WTC11 (cell line): Measurements from ENCODE around the gene CSRP3. TPM values are rescaled to one million over a fixed set of nuclear protein-coding genes. Genes with fewer than 3 reads are reported as not detected.

Source experiments
- ATAC-seq: fragments of 200-7000 bp; cut with Tn5 transposase; 2 replicates; pipeline ENCODE4 v1.10.0; 2021; ENCODE audit warnings: mild to moderate bottlenecking, moderate library complexity
- CTCF ChIA-PET: fragments of 300-600 bp; sonication (Branson Sonifier 250); formaldehyde crosslinking; loops from one replicate; lab custom pipeline; 2021; ENCODE audit warnings: antibody characterized with exemption; lab: Charles Lee
- POLR2A ChIA-PET: fragments of 350-600 bp; sonication (Branson Sonifier 250); formaldehyde crosslinking; loops from one replicate; lab custom pipeline; 2021; ENCODE audit warnings: antibody characterized with exemption; lab: Charles Lee
- DNase-seq: peaks from one replicate; pipeline ENCODE4 v3.0.0; 2021; ENCODE audit warnings: low spot score
- H3K27ac Mint-ChIP-seq: 2 replicates; pipeline ENCODE4 v1.8.0; 2021; ENCODE audit warnings: mixed read lengths
- H3K27me3 Mint-ChIP-seq: 2 replicates; pipeline ENCODE4 v1.8.0; 2021; ENCODE audit warnings: low read depth, mild to moderate bottlenecking, moderate library complexity, mixed read lengths
- H3K36me3 Mint-ChIP-seq: 2 replicates; pipeline ENCODE4 v1.8.0; 2021; ENCODE audit warnings: mixed read lengths
- H3K4me1 Mint-ChIP-seq: 2 replicates; pipeline ENCODE4 v1.8.0; 2022; ENCODE audit warnings: mixed read lengths
- H3K4me3 Mint-ChIP-seq: 2 replicates; pipeline ENCODE4 v1.8.0; 2021; ENCODE audit warnings: mild to moderate bottlenecking, moderate library complexity, mixed read lengths
- H3K9me3 Mint-ChIP-seq: 2 replicates; pipeline ENCODE4 v1.8.0; 2021; ENCODE audit warnings: mixed read lengths
- ATF1 ChIP-seq: sonication (generic); formaldehyde crosslinking; IDR thresholded peaks from 2 replicates; pipeline ENCODE4 v1.8.1; 2023; ENCODE audit warnings: mild to moderate bottlenecking, moderate library complexity, missing genetic modification reagents
- CREB1 ChIP-seq: sonication (generic); formaldehyde crosslinking; IDR thresholded peaks from 2 replicates; pipeline ENCODE4 v1.8.0; 2023; ENCODE audit warnings: mild to moderate bottlenecking, missing genetic modification reagents
- EMX1 ChIP-seq: fragments of 250-450 bp; sonication (Bioruptor Pico); IDR thresholded peaks from 2 replicates; pipeline ENCODE4 v1.8.0; 2021; ENCODE audit warnings: mild to moderate bottlenecking
- ESRRA ChIP-seq: sonication (generic); formaldehyde crosslinking; IDR thresholded peaks from 2 replicates; pipeline ENCODE4 v1.8.1; 2022; ENCODE audit warnings: mild to moderate bottlenecking, missing genetic modification reagents, borderline replicate concordance
- FOXJ3 ChIP-seq: sonication (generic); formaldehyde crosslinking; IDR thresholded peaks from 2 replicates; pipeline ENCODE4 v1.9.0; 2021; ENCODE audit warnings: missing genetic modification reagents, mild to moderate bottlenecking, borderline replicate concordance
- FOXK1 ChIP-seq: sonication (generic); formaldehyde crosslinking; IDR thresholded peaks from 2 replicates; pipeline ENCODE4 v1.8.0; 2022; ENCODE audit warnings: mild to moderate bottlenecking, moderate library complexity, missing genetic modification reagents
- NFATC4 ChIP-seq: fragments of 250-450 bp; sonication (Bioruptor Pico); IDR thresholded peaks from 2 replicates; pipeline ENCODE4 v1.9.0; 2021; ENCODE audit warnings: mild to moderate bottlenecking
- RELA ChIP-seq: sonication (generic); formaldehyde crosslinking; IDR thresholded peaks from 2 replicates; pipeline ENCODE4 v1.8.1; 2022; ENCODE audit warnings: missing genetic modification reagents, mild to moderate bottlenecking, borderline replicate concordance
- TP53 ChIP-seq: sonication (generic); formaldehyde crosslinking; IDR thresholded peaks from 2 replicates; pipeline ENCODE4 v1.8.1; 2023; ENCODE audit warnings: mild to moderate bottlenecking, missing genetic modification reagents
- ZNF219 ChIP-seq: sonication (generic); formaldehyde crosslinking; IDR thresholded peaks from 2 replicates; pipeline ENCODE4 v1.8.0; 2023; ENCODE audit warnings: missing genetic modification reagents, mild to moderate bottlenecking, borderline replicate concordance
- total RNA-seq: library from RNA; stranded (reverse); gene quantifications from 3 replicates; pipeline ENCODE4 v1.2.3, GENCODE V29; 2021
- TF ChIP-seq, protein P1 (sequence below): sonication (generic); formaldehyde crosslinking; IDR thresholded peaks from 2 replicates; pipeline ENCODE4 v1.8.1; 2022; ENCODE audit warnings: low read depth, missing genetic modification reagents, borderline replicate concordance
- TF ChIP-seq, protein P2 (sequence below): fragments of 200-600 bp; IDR thresholded peaks from 2 replicates; pipeline ENCODE4 v1.8.0; 2022; ENCODE audit warnings: antibody characterized with exemption
- TF ChIP-seq, protein P3 (sequence below): sonication (generic); formaldehyde crosslinking; IDR thresholded peaks from 2 replicates; pipeline ENCODE4 v1.8.0; 2022; ENCODE audit warnings: mild to moderate bottlenecking, missing genetic modification reagents
- TF ChIP-seq, protein P4 (sequence below): sonication (generic); formaldehyde crosslinking; IDR thresholded peaks from 2 replicates; pipeline ENCODE4 v1.8.1; 2022; ENCODE audit warnings: mild to moderate bottlenecking, missing genetic modification reagents, moderate library complexity, borderline replicate concordance
- TF ChIP-seq, protein P5 (sequence below): sonication (generic); formaldehyde crosslinking; IDR thresholded peaks from 2 replicates; pipeline ENCODE4 v1.8.1; 2022; ENCODE audit warnings: low read depth, mild to moderate bottlenecking, moderate library complexity, missing genetic modification reagents, borderline replicate concordance
- TF ChIP-seq, protein P6 (sequence below): sonication (generic); formaldehyde crosslinking; IDR thresholded peaks from 2 replicates; pipeline ENCODE4 v1.8.1; 2023; ENCODE audit warnings: mild to moderate bottlenecking, moderate library complexity, missing genetic modification reagents
- TF ChIP-seq, protein P7 (sequence below): fragments of 250-450 bp; sonication (Bioruptor Pico); IDR thresholded peaks from 2 replicates; pipeline ENCODE4 v1.9.0; 2021; ENCODE audit warnings: mild to moderate bottlenecking, borderline replicate concordance
- TF ChIP-seq, protein P8 (sequence below): sonication (generic); formaldehyde crosslinking; conservative IDR thresholded peaks from 2 replicates; pipeline ENCODE4 v1.8.1; 2023; ENCODE audit warnings: mild to moderate bottlenecking, low read depth, missing genetic modification reagents, moderate library complexity
- TF ChIP-seq, protein P9 (sequence below): sonication (generic); formaldehyde crosslinking; IDR thresholded peaks from 2 replicates; pipeline ENCODE4 v1.8.1; 2023; ENCODE audit warnings: mild to moderate bottlenecking, missing genetic modification reagents

The CSRP3 gene
- total RNA-seq, 1 experiment from 2014 or later = not detected

DNA sequence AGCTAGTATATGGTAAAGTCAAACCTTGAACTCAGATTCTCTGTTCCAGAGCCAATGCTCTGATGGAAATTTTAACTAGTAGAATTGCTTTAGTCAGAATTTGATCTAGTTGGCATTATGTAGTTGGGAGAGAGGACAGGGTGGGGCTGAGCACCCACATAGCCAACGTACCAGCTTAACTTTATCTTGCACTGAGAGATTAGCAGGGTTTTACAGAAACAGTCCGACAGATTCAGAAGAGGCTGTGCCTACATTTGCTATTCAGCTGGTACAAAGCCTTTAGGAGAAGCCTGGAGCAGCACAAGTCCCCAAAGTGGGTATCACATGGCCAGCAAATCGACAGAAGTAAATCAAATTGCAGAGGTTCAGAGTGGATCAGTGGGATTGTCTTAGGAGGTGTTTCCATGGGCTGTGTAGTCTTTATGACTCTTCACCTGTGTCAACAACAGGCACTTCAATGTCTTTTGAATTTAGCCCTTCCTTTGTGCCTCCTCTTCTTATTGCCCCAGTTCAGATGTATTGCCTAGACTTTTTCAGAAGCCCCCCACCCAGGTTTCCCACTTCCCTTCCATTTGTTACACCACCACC lies 7.3 kb upstream of the CSRP3 start (continued):
- TF ChIP-seq, protein P1, sequence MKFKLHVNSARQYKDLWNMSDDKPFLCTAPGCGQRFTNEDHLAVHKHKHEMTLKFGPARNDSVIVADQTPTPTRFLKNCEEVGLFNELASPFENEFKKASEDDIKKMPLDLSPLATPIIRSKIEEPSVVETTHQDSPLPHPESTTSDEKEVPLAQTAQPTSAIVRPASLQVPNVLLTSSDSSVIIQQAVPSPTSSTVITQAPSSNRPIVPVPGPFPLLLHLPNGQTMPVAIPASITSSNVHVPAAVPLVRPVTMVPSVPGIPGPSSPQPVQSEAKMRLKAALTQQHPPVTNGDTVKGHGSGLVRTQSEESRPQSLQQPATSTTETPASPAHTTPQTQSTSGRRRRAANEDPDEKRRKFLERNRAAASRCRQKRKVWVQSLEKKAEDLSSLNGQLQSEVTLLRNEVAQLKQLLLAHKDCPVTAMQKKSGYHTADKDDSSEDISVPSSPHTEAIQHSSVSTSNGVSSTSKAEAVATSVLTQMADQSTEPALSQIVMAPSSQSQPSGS = no peak
- TF ChIP-seq NFATC4 (no peak), CREB1 (CRISPR knock-in tag) (no peak), EMX1 (CRISPR knock-in tag) (no peak)
- TF ChIP-seq, protein P2, sequence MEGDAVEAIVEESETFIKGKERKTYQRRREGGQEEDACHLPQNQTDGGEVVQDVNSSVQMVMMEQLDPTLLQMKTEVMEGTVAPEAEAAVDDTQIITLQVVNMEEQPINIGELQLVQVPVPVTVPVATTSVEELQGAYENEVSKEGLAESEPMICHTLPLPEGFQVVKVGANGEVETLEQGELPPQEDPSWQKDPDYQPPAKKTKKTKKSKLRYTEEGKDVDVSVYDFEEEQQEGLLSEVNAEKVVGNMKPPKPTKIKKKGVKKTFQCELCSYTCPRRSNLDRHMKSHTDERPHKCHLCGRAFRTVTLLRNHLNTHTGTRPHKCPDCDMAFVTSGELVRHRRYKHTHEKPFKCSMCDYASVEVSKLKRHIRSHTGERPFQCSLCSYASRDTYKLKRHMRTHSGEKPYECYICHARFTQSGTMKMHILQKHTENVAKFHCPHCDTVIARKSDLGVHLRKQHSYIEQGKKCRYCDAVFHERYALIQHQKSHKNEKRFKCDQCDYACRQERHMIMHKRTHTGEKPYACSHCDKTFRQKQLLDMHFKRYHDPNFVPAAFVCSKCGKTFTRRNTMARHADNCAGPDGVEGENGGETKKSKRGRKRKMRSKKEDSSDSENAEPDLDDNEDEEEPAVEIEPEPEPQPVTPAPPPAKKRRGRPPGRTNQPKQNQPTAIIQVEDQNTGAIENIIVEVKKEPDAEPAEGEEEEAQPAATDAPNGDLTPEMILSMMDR = no peak
- TF ChIP-seq, protein P3, sequence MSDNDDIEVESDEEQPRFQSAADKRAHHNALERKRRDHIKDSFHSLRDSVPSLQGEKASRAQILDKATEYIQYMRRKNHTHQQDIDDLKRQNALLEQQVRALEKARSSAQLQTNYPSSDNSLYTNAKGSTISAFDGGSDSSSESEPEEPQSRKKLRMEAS (CRISPR knock-in tag) = no peak
- TF ChIP-seq, protein P4, sequence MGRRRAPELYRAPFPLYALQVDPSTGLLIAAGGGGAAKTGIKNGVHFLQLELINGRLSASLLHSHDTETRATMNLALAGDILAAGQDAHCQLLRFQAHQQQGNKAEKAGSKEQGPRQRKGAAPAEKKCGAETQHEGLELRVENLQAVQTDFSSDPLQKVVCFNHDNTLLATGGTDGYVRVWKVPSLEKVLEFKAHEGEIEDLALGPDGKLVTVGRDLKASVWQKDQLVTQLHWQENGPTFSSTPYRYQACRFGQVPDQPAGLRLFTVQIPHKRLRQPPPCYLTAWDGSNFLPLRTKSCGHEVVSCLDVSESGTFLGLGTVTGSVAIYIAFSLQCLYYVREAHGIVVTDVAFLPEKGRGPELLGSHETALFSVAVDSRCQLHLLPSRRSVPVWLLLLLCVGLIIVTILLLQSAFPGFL = no peak

DNA sequence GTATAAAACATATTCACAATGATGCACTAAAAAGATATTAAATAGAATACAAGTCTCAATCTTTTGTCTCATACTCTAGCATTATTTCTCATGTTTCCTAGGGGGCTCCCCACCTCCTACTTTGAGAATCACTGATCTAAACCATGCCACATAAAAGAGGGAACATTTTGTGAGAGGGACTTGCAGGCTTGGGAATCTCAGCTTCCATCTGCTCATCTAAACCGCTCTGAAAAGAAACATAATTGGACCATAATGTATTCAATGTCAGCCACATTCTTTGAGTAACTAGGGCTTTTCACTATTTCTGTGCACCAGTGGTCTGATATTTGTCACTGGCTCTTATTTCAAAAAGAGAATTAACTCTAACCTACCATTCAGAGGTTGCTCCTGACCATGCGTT lies 6.4 kb upstream of the CSRP3 start:
- Mint-ChIP-seq H3K27me3 (no peaks in the 10 kb centered on the region; the same call in 1 of the 2 replicates), H3K9me3 (no peaks in the 10 kb centered on the region), H3K4me3 (no peak overlapping the region), H3K36me3 (no peaks in the 10 kb centered on the region), H3K27ac (no peak overlapping the region), H3K4me1 (peaks cover 15% of the 10 kb centered on the region)
- POLR2A ChIA-PET = interaction anchor here (0.5 kb wide), 1 partner anchor 82 kb away, joined by 3 read pairs; no protein-coding TSS in a partner anchor
- DNase-seq = no peak
- ATAC-seq = no peak
- CTCF ChIA-PET = no interaction called here
- TF ChIP-seq ESRRA (CRISPR knock-in tag) (no peak), FOXK1 (CRISPR knock-in tag) (no peak), TP53 (CRISPR knock-in tag) (no peak), ZNF219 (CRISPR knock-in tag) (no peak), RELA (CRISPR knock-in tag) (no peak), ATF1 (CRISPR knock-in tag) (no peak), FOXJ3 (CRISPR knock-in tag) (no peak)
- TF ChIP-seq, protein P5, sequence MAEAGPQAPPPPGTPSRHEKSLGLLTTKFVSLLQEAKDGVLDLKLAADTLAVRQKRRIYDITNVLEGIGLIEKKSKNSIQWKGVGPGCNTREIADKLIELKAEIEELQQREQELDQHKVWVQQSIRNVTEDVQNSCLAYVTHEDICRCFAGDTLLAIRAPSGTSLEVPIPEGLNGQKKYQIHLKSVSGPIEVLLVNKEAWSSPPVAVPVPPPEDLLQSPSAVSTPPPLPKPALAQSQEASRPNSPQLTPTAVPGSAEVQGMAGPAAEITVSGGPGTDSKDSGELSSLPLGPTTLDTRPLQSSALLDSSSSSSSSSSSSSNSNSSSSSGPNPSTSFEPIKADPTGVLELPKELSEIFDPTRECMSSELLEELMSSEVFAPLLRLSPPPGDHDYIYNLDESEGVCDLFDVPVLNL (CRISPR knock-in tag) = no peak
- TF ChIP-seq, protein P6, sequence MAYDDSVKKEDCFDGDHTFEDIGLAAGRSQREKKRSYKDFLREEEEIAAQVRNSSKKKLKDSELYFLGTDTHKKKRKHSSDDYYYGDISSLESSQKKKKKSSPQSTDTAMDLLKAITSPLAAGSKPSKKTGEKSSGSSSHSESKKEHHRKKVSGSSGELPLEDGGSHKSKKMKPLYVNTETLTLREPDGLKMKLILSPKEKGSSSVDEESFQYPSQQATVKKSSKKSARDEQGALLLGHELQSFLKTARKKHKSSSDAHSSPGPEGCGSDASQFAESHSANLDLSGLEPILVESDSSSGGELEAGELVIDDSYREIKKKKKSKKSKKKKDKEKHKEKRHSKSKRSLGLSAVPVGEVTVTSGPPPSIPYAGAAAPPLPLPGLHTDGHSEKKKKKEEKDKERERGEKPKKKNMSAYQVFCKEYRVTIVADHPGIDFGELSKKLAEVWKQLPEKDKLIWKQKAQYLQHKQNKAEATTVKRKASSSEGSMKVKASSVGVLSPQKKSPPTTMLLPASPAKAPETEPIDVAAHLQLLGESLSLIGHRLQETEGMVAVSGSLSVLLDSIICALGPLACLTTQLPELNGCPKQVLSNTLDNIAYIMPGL (CRISPR knock-in tag) = no peak
- TF ChIP-seq, protein P7, sequence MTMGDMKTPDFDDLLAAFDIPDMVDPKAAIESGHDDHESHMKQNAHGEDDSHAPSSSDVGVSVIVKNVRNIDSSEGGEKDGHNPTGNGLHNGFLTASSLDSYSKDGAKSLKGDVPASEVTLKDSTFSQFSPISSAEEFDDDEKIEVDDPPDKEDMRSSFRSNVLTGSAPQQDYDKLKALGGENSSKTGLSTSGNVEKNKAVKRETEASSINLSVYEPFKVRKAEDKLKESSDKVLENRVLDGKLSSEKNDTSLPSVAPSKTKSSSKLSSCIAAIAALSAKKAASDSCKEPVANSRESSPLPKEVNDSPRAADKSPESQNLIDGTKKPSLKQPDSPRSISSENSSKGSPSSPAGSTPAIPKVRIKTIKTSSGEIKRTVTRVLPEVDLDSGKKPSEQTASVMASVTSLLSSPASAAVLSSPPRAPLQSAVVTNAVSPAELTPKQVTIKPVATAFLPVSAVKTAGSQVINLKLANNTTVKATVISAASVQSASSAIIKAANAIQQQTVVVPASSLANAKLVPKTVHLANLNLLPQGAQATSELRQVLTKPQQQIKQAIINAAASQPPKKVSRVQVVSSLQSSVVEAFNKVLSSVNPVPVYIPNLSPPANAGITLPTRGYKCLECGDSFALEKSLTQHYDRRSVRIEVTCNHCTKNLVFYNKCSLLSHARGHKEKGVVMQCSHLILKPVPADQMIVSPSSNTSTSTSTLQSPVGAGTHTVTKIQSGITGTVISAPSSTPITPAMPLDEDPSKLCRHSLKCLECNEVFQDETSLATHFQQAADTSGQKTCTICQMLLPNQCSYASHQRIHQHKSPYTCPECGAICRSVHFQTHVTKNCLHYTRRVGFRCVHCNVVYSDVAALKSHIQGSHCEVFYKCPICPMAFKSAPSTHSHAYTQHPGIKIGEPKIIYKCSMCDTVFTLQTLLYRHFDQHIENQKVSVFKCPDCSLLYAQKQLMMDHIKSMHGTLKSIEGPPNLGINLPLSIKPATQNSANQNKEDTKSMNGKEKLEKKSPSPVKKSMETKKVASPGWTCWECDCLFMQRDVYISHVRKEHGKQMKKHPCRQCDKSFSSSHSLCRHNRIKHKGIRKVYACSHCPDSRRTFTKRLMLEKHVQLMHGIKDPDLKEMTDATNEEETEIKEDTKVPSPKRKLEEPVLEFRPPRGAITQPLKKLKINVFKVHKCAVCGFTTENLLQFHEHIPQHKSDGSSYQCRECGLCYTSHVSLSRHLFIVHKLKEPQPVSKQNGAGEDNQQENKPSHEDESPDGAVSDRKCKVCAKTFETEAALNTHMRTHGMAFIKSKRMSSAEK = no peak
- TF ChIP-seq, protein P8, sequence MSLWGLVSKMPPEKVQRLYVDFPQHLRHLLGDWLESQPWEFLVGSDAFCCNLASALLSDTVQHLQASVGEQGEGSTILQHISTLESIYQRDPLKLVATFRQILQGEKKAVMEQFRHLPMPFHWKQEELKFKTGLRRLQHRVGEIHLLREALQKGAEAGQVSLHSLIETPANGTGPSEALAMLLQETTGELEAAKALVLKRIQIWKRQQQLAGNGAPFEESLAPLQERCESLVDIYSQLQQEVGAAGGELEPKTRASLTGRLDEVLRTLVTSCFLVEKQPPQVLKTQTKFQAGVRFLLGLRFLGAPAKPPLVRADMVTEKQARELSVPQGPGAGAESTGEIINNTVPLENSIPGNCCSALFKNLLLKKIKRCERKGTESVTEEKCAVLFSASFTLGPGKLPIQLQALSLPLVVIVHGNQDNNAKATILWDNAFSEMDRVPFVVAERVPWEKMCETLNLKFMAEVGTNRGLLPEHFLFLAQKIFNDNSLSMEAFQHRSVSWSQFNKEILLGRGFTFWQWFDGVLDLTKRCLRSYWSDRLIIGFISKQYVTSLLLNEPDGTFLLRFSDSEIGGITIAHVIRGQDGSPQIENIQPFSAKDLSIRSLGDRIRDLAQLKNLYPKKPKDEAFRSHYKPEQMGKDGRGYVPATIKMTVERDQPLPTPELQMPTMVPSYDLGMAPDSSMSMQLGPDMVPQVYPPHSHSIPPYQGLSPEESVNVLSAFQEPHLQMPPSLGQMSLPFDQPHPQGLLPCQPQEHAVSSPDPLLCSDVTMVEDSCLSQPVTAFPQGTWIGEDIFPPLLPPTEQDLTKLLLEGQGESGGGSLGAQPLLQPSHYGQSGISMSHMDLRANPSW (CRISPR knock-in tag) = no peak
- TF ChIP-seq, protein P9, sequence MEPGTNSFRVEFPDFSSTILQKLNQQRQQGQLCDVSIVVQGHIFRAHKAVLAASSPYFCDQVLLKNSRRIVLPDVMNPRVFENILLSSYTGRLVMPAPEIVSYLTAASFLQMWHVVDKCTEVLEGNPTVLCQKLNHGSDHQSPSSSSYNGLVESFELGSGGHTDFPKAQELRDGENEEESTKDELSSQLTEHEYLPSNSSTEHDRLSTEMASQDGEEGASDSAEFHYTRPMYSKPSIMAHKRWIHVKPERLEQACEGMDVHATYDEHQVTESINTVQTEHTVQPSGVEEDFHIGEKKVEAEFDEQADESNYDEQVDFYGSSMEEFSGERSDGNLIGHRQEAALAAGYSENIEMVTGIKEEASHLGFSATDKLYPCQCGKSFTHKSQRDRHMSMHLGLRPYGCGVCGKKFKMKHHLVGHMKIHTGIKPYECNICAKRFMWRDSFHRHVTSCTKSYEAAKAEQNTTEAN (CRISPR knock-in tag) = no peak
- TF ChIP-seq, all 79 proteins: peak for 0
